ENCODE measurements around the gene DCP1B. TPM values are rescaled to one million over a fixed set of nuclear protein-coding genes. Genes with fewer than 3 reads are reported as not detected.

Gene DCP1B
- polyA plus RNA-seq, 1 donor from 2014 or later = 12.5 TPM

- Histone ChIP-seq H3K79me2 (replicated peaks; ENCODE audit: insufficient read depth, low read length) (no peaks in the 10 kb centered on the region), H3K9ac (ENCODE audit: low read length) (no peak overlapping the region), H3K4me3 (ENCODE audit: low read length) (no peak overlapping the region), H3K9me3 (ENCODE audit: low read length) (no peaks in the 10 kb centered on the region), H3K36me3 (ENCODE audit: insufficient read depth, low read length) (no peaks in the 10 kb centered on the region), H3K9me2 (ENCODE audit: insufficient read depth, low read length) (no peaks in the 10 kb centered on the region), H3K27ac (ENCODE audit: low read length) (no peak overlapping the region), H2AFZ (ENCODE audit: low read depth, low read length) (no peak overlapping the region), H3K4me2 (ENCODE audit: low read length) (no peak overlapping the region), H3F3A (ENCODE audit: insufficient read depth, low read length, poor library complexity, severe bottlenecking) (no peaks in the 10 kb centered on the region), H4K20me1 (ENCODE audit: insufficient read depth) (no peaks in the 10 kb centered on the region), H3K27me3 (ENCODE audit: insufficient read depth, low read depth, low read length) (no peaks in the 10 kb centered on the region)
- no peak for TF ChIP-seq POLR2AphosphoS5 (IDR thresholded peaks at IDR 0.05)
- no peak for TF ChIP-seq RAD21 (conservative IDR thresholded peaks at IDR 0.05)
- no peak for TF ChIP-seq REST (IDR thresholded peaks at IDR 0.05; ENCODE audit: borderline replicate concordance)
- no peak for TF ChIP-seq CTCF (IDR thresholded peaks at IDR 0.05; ENCODE audit: poor library complexity, severe bottlenecking)
These were observed 90.7 kb downstream of the DCP1B start for GRCh38 chr12:1913377-1914113.

- no peak overlapping the region for H3K9ac ChIP-seq (ENCODE audit: low read length)
- no peak overlapping the region for H3K27ac ChIP-seq (ENCODE audit: low read length)
- H3K79me2 ChIP-seq (replicated peaks; ENCODE audit: insufficient read depth, low read length) = no peaks in the 10 kb centered on the region
- no peaks in the 10 kb centered on the region for H3K36me3 ChIP-seq (ENCODE audit: insufficient read depth, low read length)
- H3K4me2 ChIP-seq (ENCODE audit: low read length) = no peak overlapping the region
- H3K27me3 ChIP-seq (ENCODE audit: insufficient read depth, low read depth, low read length) = no peaks in the 10 kb centered on the region
- no peak for TF ChIP-seq EP300 (conservative IDR thresholded peaks at IDR 0.05; ENCODE audit: poor library complexity, severe bottlenecking)
- TF ChIP-seq TAF1 (IDR thresholded peaks at IDR 0.05; ENCODE audit: low read depth) = no peak
- no peak for TF ChIP-seq SMC3 (conservative IDR thresholded peaks at IDR 0.05; ENCODE audit: poor library complexity)
- TF ChIP-seq RAD21 (conservative IDR thresholded peaks at IDR 0.05) = no peak
- no peak for TF ChIP-seq REST (IDR thresholded peaks at IDR 0.05; ENCODE audit: borderline replicate concordance)
- no peak for TF ChIP-seq EZH2 (IDR thresholded peaks at IDR 0.05; ENCODE audit: borderline replicate concordance, insufficient read depth, low read length, poor library complexity, severe bottlenecking)
- no peak for TF ChIP-seq CTCF (IDR thresholded peaks at IDR 0.05; ENCODE audit: poor library complexity, severe bottlenecking)
- TF ChIP-seq POLR2AphosphoS5 (IDR thresholded peaks at IDR 0.05) = no peak
- TF ChIP-seq MXI1 (conservative IDR thresholded peaks at IDR 0.05; ENCODE audit: poor library complexity, severe bottlenecking) = no peak
- H3F3A ChIP-seq (ENCODE audit: insufficient read depth, low read length, poor library complexity, severe bottlenecking) = no peaks in the 10 kb centered on the region
- no peaks in the 10 kb centered on the region for H3K9me3 ChIP-seq (ENCODE audit: low read length)
- no peak overlapping the region for H3K4me3 ChIP-seq (ENCODE audit: low read length)
- H2AFZ ChIP-seq (ENCODE audit: low read depth, low read length) = no peak overlapping the region
- no peaks in the 10 kb centered on the region for H3K9me2 ChIP-seq (ENCODE audit: insufficient read depth, low read length)
- no peaks in the 10 kb centered on the region for H4K20me1 ChIP-seq (ENCODE audit: insufficient read depth)
These were observed 91.5 kb downstream of the DCP1B start for GRCh38 chr12:1912580-1913376.

Data from neural cell (in vitro differentiated cells).